Measurements from ENCODE around the gene CDIPT.

- no peak for TF ChIP-seq CTCF (IDR thresholded peaks at IDR 0.05)
- no peak for TF ChIP-seq POLR2A (IDR thresholded peaks at IDR 0.05)
- no peak for TF ChIP-seq EP300 (IDR thresholded peaks at IDR 0.05)
These were observed 38.5 kb upstream of the CDIPT start for GRCh38 chr16:29901607-29901945.

Measured in tibial nerve (tissue), 4 donors.